ENCODE results near the gene KCNQ1.

The KCNQ1 gene

GRCh38 chr11:2647953-2648352 lies 203.1 kb downstream of the KCNQ1 start:
- Histone ChIP-seq H3K36me3 (ENCODE audit: control insufficient read depth, insufficient read depth, low read length) (no peaks in the 10 kb centered on the region), H3K4me3 (replicated peaks; ENCODE audit: low read depth, low read length) (no peak overlapping the region), H3K27me3 (replicated peaks; ENCODE audit: control insufficient read depth, insufficient read depth, low read length) (no peaks in the 10 kb centered on the region)
- DNase-seq (ENCODE audit: extremely low read depth, insufficient read length): no peak
- TF ChIP-seq, protein P1, sequence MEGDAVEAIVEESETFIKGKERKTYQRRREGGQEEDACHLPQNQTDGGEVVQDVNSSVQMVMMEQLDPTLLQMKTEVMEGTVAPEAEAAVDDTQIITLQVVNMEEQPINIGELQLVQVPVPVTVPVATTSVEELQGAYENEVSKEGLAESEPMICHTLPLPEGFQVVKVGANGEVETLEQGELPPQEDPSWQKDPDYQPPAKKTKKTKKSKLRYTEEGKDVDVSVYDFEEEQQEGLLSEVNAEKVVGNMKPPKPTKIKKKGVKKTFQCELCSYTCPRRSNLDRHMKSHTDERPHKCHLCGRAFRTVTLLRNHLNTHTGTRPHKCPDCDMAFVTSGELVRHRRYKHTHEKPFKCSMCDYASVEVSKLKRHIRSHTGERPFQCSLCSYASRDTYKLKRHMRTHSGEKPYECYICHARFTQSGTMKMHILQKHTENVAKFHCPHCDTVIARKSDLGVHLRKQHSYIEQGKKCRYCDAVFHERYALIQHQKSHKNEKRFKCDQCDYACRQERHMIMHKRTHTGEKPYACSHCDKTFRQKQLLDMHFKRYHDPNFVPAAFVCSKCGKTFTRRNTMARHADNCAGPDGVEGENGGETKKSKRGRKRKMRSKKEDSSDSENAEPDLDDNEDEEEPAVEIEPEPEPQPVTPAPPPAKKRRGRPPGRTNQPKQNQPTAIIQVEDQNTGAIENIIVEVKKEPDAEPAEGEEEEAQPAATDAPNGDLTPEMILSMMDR (IDR thresholded peaks at IDR 0.05; ENCODE audit: insufficient read depth, low read length, poor library complexity, severe bottlenecking): no peak

DNA sequence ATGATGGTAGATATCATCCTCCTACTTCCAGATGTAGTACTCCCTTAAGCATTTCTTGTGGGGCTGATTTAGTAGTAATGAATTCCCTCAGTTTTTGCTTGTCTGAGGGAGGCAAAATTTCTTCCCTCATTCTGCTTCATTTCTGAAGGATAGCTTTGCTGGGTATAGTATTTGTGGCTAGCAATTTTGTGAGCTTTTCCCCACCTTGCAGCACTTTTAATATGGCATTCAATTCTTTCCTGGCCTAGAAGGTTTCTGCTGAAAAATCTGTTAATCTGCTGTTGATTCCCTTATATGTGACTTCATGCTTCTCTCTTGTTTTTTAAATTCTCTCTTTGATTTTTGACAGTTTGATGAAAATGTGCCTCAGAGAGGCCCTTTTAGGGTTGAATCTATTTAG lies 204.6 kb downstream of the KCNQ1 start:
- H3K27me3 ChIP-seq (replicated peaks; ENCODE audit: control insufficient read depth, insufficient read depth, low read length): no peaks in the 10 kb centered on the region

DNA sequence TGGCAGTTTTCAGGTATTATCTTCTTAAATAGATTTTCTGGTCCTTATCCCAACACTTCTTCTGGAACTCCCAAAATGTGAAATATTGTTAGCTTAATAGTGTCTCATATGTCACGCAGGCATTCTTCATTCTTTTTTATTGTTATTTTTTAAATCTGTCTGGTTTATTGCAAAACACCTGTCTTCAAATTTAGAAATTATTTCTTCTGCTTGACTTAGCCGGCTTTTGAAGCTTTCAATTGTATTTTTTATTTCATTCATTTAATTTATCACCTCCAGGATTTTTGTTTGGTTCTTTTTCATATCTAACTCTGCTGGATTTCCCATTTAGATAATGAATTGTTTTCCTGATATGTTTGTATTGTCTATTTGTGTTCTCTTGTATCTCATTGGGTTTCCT lies 205.0 kb downstream of the KCNQ1 start:
- no peaks in the 10 kb centered on the region for H3K27me3 ChIP-seq (replicated peaks; ENCODE audit: control insufficient read depth, insufficient read depth, low read length)

More for the DNA sequence above, 204.6 kb downstream of the KCNQ1 start:
- Histone ChIP-seq H3K36me3 (ENCODE audit: control insufficient read depth, insufficient read depth, low read length) (no peaks in the 10 kb centered on the region), H3K4me3 (replicated peaks; ENCODE audit: low read depth, low read length) (no peak overlapping the region)
- TF ChIP-seq, protein P1 (IDR thresholded peaks at IDR 0.05; ENCODE audit: insufficient read depth, low read length, poor library complexity, severe bottlenecking): no peak
- no peak for DNase-seq (ENCODE audit: extremely low read depth, insufficient read length)

GRCh38 chr11:2650343-2650867 lies 205.6 kb downstream of the KCNQ1 start:
- Histone ChIP-seq H3K27me3 (replicated peaks; ENCODE audit: control insufficient read depth, insufficient read depth, low read length) (no peaks in the 10 kb centered on the region), H3K36me3 (ENCODE audit: control insufficient read depth, insufficient read depth, low read length) (no peaks in the 10 kb centered on the region), H3K4me3 (replicated peaks; ENCODE audit: low read depth, low read length) (no peak overlapping the region)
- no peak for DNase-seq (ENCODE audit: extremely low read depth, insufficient read length)
- TF ChIP-seq, protein P1 (IDR thresholded peaks at IDR 0.05; ENCODE audit: insufficient read depth, low read length, poor library complexity, severe bottlenecking): no peak

More for the DNA sequence above, 205.0 kb downstream of the KCNQ1 start:
- TF ChIP-seq, protein P1 (IDR thresholded peaks at IDR 0.05; ENCODE audit: insufficient read depth, low read length, poor library complexity, severe bottlenecking): no peak
- no peak overlapping the region for H3K4me3 ChIP-seq (replicated peaks; ENCODE audit: low read depth, low read length)
- H3K36me3 ChIP-seq (ENCODE audit: control insufficient read depth, insufficient read depth, low read length): no peaks in the 10 kb centered on the region
- no peak for DNase-seq (ENCODE audit: extremely low read depth, insufficient read length)

DNA sequence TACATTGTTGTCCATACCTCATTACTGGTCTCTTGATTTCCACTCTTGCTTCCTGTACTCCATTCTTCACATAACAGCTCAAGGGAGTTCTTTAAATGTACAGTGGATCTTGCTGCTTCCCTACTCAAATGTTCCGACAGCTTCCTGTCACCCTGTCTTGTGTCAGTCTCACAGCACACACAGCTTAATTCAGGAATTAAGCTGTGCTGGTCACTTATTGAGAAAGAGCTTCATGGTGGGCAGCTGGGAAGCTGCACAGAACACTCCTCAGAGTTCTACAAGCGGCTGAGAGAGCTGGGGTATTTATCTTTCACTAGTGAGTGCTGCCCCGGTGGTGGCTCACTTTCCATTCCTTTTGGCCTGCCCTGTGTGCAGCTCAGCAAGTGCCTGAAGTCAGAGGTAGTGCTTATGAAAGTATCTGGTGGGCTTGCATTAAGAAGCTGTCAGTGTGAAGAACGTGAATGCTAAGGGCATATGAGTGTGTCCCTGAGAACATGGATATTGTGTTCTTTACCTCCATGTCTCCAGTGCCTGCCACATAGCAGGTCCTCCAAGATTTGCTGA lies 206.3 kb downstream of the KCNQ1 start:
- DNase-seq (ENCODE audit: extremely low read depth, insufficient read length): no peak
- no peaks in the 10 kb centered on the region for H3K27me3 ChIP-seq (replicated peaks; ENCODE audit: control insufficient read depth, insufficient read depth, low read length)
- no peak overlapping the region for H3K4me3 ChIP-seq (replicated peaks; ENCODE audit: low read depth, low read length)
- TF ChIP-seq, protein P1 (IDR thresholded peaks at IDR 0.05; ENCODE audit: insufficient read depth, low read length, poor library complexity, severe bottlenecking): no peak
- no peaks in the 10 kb centered on the region for H3K36me3 ChIP-seq (ENCODE audit: control insufficient read depth, insufficient read depth, low read length)

All from GM06990 (cell line).